EL (cell line): ENCODE data around the gene SMNDC1.
A peak's percentile ranks its signal among the peaks of the same experiment; 100 is the strongest.
"Not testable (repeated sequence)": the region's sequence is repeated elsewhere in the genome, so short reads cannot be mapped to it uniquely, and the experiment has no call there.

Experiments used
- DNase-seq: peaks from one replicate; pipeline ENCODE4 v3.0.0-alpha.2; 2016

SMNDC1 gene

DNA sequence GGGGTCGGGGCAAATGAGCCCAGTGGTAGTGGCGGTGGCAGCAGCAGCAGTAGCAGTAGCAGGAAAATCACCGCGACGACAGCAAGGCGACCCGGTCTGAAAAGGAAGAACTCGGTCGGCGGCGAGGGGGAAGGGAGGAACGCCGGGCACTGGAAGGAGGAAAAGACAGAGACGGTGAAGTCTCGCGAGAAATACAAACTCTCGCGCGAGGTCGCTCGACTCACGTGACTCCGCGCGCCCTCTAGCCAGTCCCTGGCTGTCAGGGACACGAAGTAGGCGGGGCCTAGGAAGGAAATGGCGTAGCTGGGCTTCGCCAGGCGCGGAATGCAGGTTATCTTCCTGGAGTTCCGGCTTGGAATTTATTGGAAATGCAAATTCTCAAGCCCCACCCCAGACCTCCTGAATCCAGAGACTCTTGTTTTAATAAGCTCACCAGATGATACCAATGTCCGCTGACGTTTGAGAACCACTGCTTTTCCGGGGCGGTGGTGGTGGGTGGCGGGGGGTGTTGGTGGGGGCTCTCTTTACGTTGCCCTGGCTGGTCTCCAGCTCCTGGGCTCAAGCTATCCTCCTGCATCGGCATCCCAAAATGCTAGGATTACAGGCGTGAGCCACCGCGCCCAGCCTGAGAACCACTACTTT, at the start of gene SMNDC1:
Gene SMNDC1 (minus strand): TSS at position 141 of the 642 bp plus-strand sequence. CDS start 1,333 bp downstream, outside the sequence.
- DNase-seq = peak; percentile 99

DNA sequence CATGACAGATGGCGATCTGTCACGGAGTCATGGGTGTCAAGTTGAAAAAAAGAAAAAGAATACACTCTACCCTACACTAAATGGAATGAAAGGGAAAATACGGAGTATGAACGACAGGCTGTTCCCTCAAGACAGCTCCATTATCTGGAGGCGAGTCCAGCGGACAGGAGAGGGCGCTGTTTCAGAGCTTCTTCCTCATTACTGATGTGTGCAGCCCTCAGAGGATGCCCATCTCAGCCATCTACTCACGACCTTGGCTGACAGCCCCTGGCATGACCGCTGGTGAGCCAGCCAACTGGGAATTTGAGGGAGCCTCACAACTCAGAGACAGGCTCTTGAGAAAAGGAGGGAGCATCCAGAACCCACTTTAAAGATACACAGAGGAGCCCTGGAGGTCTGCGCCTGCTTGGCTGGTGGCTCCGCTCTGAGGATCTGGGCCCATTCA, 49.6 kb upstream of the SMNDC1 start:
- DNase-seq = peak; percentile 87

DNA sequence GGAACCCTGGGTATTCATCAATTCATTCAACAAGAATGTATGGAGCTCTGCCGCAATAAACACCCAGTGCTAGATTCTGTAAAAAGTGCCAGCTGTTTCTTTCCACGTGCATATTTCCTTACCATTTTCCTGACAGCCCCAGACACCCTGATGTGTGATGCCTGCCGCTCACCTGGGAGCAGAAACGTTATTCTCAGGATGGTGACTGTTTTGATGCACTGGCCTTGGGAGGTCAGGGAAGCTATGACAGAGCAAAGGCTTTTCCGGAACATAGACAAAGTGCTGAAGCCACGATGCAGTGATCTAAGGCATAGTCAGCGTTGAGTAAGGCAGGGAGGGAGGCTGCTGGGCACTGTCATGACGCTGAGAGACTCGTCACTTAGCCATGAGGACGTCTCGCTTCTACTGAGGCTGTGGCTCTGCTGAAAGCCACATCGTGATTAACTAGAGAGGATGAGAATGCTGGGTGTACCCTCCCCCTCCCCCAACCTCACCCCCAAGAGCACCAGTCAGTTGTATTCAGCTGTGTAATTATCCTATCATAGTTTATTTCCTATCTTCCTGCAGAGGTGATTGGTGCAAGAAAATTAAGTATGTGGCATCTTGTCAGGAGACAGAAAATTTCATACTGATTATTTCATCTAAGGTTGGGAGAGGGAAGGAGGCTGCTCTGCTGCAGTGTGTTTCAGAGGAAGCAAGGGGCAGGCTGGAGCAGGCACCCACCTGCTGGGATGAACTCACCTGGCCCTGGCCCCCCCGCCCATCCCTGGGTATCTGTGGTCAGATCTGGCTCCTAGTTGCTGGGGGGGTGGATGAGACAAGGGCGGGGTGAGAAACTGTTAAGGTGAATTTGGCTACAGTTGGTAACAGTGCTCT, 48.8 kb upstream of the SMNDC1 start:
- DNase-seq = peak; percentile 93

DNA sequence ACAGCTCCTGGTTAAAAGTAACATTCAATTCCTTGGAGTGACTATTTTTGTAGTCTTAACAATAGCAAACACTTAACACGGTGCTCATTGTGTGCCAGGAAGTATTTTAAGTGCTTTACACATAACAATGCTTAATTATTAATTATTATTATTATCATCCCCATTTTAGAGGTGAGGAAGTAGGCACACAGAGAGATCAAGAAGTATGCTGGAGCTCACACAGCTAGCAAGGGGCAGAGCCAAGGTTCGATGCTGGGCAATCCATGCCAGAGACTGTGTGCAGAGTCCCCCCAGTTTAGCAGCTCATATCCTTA, 48.2 kb upstream of the SMNDC1 start:
- DNase-seq = no peak

DNA sequence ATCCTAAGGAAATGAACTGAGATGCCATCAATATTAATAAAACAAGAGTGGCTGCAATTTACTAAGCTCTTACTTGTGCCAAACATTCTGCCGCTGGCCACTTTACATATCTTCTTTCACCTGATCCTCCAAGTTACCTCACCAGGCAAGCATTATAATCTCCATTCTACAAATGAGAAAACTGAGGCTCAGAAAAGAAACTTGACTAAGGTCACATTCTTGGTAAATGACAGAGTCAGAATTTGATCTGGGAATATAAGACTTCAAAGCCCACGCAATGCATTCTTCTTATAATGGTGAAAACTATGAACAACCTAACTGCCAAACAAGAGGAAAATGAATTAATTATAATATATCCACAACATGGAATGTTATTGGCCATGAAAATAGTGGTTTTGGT, 46.1 kb upstream of the SMNDC1 start:
- peak; percentile 31 for DNase-seq

DNA sequence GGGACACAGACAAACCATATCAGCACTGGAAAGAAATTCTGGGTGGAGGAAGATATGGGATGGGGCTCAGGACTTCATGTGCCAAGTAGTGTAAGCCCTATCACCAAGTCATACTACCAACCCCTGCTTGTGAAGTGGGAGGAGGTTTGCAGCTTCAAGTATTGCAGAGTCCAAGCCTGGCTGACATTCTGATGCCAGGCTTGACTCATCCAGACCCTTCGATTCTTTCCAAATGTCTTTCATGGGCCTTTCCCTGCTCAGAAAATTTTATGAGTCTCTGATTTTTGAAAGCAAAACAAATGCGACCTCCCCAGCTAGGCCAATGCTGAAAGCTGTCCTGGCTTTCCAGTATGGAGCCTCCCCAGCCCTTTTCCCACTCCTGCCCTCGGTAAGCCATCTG, 45.1 kb upstream of the SMNDC1 start:
- DNase-seq = no peak

DNA sequence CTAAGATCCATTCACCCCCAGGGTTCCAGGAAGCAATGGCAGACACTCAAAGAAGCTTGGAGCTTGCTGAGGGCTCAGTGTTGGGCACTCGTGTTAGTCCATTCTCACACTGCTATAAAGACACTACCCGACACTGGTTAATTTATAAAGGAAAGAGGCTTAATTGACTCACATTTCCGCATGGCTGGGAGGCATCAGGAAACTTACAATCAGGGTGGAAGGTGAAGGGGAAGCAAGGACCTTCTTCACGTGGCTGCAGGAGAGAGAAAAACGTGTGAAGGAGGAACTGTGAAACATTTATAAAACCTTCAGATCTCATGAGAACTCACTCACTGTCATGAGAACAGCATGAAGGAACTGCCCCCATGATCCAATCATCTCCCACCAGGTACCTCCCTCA, 44.7 kb upstream of the SMNDC1 start:
- DNase-seq = no peak

DNA sequence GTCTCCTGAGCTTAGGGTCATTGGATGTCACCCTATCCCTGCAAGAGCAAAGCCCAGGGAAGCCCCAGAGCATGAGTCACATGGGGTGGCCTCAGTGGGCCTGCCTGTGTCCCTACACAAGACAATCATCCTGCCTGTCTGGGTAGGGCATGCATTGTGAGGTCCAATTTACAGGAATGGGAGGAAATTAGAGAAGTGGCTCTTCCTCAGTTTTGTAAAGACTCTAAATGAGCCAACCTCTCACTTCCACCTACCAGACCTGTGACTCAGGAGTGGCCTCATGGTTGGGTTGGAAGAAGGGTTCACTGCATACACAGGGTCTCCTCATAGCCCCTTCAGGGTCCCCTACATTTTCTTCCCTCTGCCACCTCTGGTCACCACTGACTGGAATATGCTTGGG, 43.6 kb upstream of the SMNDC1 start:
- DNase-seq = no peak

DNA sequence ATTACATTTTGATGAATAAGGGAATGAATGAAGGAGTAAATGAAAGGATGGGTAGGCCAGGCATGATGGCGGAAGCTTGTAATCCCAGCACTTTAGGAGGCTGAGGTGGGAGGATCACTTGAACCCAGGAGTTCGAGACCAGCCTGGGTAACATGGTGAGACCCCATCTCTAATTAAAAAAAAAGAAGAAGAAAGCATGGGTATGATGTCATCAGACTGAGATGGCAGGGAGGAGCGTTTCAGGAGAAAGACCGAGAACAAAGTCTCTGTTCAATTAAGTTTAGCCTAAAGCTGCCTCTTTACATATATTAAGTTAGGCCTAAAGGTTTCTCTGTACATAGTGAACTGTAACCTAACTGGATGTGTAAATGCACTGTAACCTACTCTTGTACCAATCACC, 42.2 kb upstream of the SMNDC1 start:
- no peak for DNase-seq

DNA sequence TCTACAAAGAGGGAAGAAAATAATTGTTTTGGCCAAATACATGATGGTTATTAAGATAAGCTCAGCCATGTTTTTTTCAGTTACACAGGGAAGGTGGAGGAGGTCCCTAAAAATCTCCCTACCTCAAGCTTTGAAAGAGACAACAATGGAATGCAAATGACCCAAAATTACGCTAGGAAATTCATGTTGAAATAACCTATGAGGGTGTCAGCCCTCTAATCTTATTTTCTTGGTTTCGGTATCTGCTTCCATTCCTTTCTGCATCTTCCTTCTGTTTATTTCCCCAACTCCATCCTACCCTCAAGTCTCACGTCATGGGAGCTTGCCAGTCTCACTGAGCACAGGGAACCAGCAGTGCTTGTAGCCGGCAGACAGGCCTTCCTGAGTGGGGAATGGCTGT, 40.6 kb upstream of the SMNDC1 start:
- no peak for DNase-seq

DNA sequence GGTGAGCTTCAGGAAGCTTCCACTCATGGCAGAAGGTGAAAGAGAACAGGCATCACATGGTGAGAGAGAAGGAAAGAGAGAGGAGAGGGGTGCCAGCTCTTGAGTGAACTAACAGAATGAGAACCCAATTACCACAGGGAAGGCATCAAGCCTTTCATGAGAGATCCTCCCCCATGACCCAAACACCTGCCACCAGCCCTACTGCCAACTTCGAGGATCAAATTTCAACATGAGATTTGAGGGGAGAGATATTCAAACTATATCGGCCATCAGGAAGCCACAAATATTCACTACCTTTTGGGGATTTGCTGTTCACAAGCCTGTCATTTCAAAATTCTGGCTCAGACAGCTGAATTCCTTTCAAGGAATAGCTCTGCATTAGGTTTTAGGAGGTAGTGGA, 39.9 kb upstream of the SMNDC1 start:
- DNase-seq = no peak

DNA sequence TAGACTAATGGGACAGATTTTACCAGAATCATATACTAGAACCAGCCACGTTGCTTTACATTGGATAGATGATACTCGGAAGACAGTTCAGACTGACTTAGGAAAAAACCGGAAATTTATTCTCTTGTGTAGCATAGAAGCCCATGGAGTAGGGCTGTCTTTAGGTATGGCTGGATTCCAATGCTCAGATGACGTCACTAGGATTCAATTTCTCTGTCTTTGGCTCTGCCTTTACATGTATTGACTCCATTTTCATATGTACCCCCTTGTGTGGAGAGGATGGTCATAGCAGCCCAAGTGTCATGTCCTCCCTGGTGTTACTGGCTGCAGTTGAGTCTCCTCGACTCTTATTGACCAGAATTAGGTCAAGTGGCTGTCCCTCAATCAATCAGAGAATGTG, 39.2 kb upstream of the SMNDC1 start:
- no peak for DNase-seq

DNA sequence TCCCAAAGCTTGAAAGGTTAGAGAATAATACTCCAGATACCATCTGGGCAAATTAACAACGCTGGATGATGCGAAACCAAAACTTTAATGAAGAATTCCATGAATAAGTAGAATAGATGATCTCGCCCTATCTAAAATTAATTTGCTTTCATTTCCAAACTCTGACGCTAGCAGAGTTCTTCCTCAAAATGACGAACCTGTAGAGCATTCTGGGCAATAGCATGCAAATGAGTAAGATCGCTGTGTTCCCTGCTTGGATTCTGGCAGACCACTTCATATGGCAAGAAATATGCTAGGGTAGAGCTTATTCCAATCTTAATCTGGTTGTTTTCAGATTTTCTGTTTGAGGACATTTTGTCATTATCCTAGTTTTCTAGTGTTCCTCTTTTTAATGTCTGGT, 36.1 kb upstream of the SMNDC1 start:
- DNase-seq = no peak

DNA sequence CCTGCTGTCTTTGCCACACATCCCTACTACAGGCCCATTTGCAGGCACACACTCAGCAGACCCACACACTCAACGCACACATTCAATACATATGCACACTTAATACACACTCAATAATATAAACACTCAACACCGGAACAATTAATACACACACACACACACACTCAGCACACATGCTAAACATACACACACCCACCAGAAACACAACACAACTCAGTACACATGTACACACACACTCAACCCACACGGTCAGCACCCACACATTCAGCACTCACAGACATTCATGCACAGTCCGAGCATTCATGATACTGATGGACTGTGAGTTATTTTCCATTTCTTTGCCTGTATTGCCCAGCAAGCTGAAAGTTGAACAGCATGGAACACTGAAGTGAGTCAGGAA, 35.4 kb upstream of the SMNDC1 start:
- no peak for DNase-seq

DNA sequence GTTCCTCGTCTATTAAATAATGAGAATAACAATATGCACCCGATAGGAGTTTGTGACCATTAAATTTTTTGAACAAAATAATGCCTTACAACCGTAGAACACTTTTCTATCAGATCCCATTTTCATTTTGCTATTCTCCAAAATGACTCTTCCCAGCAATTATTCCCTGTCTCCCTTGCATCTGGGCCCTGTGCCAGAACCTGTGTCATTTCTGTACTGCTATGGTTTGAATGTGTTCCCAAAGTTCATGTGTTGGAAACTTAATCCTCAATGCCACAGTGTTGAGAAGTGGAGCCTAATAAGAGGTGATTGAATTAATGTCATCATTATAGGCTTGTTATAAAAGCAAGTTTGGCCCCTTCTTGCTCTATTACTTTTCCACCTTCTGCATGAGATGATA, 33.2 kb upstream of the SMNDC1 start:
- DNase-seq = peak; percentile 67

DNA sequence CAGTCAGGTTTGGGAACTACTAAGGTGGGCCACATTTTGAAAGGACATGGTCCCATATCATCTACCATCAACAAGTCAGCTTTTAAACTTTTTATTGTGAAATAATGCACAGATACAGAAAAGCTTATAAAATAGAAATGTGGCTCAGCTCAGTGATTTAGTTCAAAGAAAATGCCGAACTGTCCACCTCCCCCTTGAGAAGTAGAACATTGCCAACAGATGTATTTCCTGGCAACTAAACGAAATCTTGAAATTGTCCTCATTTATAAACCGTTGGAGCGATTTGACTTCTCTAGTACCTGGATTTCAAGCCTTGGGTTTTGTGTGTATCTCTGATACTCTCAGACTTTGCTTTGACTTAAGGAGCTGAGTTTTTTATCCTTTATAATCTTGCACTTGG, 32.7 kb upstream of the SMNDC1 start:
- DNase-seq = no peak

DNA sequence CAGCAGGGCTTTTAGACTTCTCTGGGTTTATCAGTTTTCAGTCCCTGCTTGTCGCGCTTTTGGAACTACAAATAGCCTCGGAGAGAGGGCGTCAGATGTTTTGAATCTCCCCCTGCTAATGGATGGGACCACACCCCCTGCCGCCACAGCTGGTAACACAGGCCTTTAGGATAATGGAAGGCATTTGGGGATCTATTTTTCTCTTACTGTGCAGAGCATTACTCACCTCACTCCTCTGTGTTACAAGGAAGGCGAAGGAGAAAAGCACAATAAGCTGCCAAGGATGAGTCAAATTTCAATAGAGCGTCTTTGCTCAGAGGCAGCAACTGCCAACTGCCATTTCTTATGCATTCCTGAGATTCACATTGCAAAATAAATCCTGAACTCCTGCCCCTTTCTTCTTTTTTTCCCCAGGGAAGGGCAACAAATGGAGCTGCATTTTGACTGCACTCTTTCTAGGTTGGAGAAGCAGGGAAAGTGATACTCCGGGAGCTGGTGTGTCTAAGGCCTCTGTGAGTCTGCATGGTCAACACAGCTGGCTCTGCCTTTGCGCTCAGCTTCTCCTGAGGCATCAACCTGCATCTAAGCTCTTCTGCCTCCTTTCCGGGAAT, 31.5 kb upstream of the SMNDC1 start:
- DNase-seq = peak; percentile 97

DNA sequence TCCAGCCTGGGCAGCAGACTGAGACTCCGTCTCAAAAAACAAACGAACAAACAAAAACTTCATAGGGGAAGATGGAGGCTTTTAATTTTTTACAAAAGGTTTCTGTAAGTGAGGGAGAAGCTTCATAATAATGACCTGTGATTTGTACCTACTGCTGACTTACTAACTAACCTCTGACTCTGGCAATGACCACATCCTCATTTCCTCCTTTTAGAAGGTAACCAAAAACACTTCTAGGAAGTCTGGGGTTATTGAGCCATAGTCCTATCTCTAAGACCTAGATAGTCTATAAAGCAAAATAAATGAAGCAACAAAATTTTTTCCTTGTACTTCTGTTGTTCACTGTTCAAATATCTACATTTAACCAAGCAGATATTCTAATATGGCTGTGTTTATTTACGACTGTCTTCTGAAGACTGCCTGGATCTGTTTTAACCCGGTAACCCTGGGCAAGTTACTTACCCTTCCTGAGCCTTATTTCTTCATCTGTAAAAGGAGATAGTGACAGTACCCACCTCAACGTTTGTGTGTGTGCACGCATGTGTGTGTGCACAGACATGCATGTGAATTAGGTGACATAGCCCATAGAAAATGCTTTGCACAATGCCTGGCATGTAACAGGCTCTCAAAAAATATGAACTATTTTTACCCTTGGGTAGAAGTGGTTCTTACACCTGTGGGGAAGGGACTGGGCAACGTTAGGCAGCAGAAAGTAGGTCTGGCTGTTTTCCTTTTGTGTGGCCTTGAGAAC, 30.8 kb upstream of the SMNDC1 start:
- DNase-seq = no peak

DNA sequence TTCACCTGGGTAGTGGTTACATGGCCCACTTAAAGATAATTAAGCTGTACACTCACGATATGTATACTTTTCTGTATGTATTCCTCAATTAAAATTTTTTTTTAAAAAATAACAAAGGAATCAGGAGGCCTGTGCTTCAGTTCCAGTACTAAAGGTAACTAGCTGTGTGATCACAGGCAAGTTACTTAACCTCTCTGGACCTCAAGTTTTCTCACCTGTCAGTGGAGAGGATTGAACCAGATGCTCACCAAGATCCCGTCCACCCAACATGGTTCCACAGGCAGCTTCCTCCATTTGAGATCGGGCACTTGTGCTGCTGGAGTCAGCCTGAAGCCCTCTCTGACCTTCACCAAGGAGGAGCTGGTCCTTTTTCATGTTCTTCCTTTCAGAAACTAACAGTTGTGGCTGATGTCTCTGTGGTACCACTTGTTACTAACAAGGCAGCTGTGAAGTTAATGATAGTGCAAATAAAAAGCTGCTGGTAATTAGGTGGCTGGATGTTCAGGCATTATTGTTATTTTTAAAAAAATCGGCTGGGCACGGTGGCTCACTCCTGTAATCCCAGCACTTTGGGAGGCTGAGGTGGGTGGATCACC, 29.4 kb upstream of the SMNDC1 start:
- DNase-seq = no peak

DNA sequence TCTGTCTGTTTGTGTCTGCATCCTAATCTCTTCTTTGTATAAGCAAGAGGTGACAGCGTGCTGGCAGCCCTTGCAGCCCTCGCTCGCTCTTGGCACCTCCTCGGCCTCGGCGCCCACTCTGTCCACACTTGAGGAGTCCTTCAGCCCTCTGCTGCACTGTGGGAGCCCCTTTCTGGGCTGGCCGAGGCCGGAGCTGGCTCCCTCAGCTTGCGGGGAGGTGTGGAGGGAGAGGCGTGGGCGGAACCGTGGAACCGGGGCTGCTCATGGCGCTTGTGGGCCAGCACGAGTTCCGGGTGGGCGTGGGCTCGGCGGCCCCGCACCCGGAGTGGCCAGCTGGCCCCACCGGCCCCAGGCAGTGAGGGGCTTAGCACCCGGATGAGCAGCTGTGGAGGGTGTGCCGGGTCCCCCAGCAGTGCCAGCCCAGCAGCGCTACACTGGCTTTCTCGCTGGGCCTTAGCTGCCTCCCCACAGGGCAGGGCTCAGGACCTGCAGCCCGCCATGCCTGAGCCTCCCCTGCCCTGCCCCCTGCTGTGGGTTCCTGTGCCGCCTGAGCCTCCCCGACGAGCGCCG, 26.6 kb upstream of the SMNDC1 start:
- DNase-seq = not testable (repeated sequence)

DNA sequence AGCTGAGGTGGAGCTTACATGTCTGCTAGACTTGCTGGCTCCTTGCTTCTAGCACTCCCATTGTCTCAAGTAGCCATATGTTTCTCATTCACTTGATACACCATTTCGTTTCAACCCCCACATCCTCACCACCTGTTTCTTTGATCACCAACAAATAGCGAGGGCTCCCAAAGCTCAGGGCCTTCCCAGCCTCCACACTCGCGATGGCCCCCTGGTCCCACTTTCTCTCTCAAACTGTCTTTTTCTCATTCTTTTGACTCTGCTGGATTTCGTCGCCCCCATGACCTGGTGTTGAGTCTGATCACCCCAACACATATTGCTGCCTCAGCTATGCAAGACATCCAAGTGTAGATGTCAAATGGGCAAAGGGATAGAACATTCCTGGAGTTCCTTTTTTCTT, 26.0 kb upstream of the SMNDC1 start:
- no peak for DNase-seq

DNA sequence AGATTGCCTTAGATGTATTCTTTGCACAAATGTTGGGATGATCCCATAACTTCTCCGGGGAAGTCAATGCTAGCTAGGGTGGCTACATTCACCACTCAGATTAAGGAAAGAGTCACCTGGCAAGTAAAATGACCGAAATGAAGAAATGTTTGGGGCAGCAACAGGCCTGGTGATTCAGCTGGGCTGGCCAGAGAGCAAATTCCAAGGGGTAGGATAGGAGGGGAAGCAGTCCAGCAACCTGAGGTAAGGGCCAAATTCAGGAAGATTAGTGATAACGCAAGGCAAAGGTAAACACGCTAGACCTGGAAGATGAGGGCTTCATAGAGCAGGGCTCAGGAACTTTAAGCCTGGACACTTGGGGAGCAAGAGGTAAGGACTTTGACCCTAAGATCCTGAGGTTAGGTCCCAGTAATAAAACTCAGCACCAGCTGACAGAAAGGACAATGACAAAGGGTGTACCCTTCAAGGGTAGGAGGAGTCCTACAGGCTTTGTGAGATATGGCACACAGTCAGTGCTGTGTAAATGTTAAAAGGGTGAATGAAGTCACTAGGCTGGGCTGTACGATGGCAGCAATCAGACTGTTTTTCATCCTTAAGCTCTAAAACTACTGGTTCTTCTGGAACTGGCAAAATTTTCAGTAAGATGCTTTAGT, 22.7 kb upstream of the SMNDC1 start:
- DNase-seq = no peak
